Erythroblast (primary cell): ENCODE data around the gene P2RX5.

Experiments used
- GATA1 ChIP-seq: IDR thresholded peaks from 2 replicates; pipeline ENCODE4 v1.6.1; 2011; ENCODE audit warnings: low read depth, mild to moderate bottlenecking, control low read depth, low read length, moderate library complexity
- POLR2A ChIP-seq: IDR thresholded peaks from 2 replicates; pipeline ENCODE4 v1.6.1; 2011; ENCODE audit warnings: mild to moderate bottlenecking, low read length

GRCh38 chr17:3704931-3705717 is 9.2 kb upstream of the P2RX5 start:
- TF ChIP-seq POLR2A = no peak
- TF ChIP-seq GATA1 = no peak
